ENCODE results near the gene ATP4A.

The ATP4A gene

GRCh38 chr19:35545855-35546381 is 17.5 kb downstream of the ATP4A start:
- H3K4me1 Mint-ChIP-seq (ENCODE audit: low read depth) = peaks cover 36% of the 10 kb centered on the region
- peaks cover 4% of the 10 kb centered on the region for H3K36me3 Mint-ChIP-seq
- H3K27me3 Mint-ChIP-seq = no peaks in the 10 kb centered on the region
- no peaks in the 10 kb centered on the region for H3K9me3 Mint-ChIP-seq (ENCODE audit: low read depth)
- H3K27ac Mint-ChIP-seq = peak overlapping the region; percentile 96
- peak overlapping the region; percentile 93 for H3K4me3 Mint-ChIP-seq

GRCh38 chr19:35545001-35545854 is 18.2 kb downstream of the ATP4A start, which contains the start of gene TMEM147:
Gene TMEM147 (plus strand): TSS chr19:35545626. CDS start chr19:35545740, 114 bp downstream.
- peak within 1 kb of the TSS; percentile 97 for H3K4me3 Mint-ChIP-seq
- no peaks in the 10 kb centered on the region for H3K27me3 Mint-ChIP-seq
- H3K4me1 Mint-ChIP-seq (ENCODE audit: low read depth) = peaks cover 36% of the 10 kb centered on the region
- peaks cover 4% of the 10 kb centered on the region for H3K36me3 Mint-ChIP-seq
- H3K9me3 Mint-ChIP-seq (ENCODE audit: low read depth) = no peaks in the 10 kb centered on the region
- H3K27ac Mint-ChIP-seq = peak within 1 kb of the TSS; percentile 96

DNA sequence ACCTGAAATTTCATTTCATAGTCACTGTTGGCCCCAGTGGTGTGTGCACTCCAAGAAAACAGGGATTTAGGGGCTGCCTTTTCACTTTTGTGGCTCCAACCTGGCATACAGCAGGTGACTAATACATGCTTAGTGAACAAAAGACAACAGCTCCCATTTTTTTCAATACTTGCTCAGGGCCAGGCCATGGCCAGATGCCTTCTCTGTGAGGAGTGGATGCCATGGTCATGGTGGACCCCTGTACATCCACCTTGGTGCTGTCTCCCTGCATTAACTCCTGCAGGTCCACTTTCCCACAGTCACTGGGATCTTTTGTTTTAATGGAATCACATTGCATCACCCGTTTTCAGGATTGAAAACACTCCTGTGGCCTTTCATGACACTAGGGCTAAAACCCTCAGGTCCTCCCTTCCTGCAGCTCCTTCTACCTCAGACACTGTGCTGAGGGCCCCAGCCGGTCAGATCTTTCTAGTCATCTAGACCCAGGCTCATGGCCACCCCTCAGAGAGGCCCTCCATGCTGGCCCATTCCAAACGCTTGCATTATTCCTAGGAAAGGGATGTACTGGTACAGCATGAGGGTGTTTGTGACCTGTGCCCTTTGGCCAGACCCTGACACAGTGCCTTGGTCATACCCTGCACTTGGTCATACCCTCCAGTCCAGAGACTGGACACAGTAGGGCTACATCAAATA is 19.2 kb downstream of the ATP4A start:
- peak overlapping the region; percentile 93 for H3K27ac Mint-ChIP-seq
- H3K36me3 Mint-ChIP-seq = peaks cover 3% of the 10 kb centered on the region
- H3K27me3 Mint-ChIP-seq = no peaks in the 10 kb centered on the region
- H3K4me3 Mint-ChIP-seq = peak overlapping the region; percentile 97
- H3K9me3 Mint-ChIP-seq (ENCODE audit: low read depth) = no peaks in the 10 kb centered on the region
- H3K4me1 Mint-ChIP-seq (ENCODE audit: low read depth) = peaks cover 34% of the 10 kb centered on the region

DNA sequence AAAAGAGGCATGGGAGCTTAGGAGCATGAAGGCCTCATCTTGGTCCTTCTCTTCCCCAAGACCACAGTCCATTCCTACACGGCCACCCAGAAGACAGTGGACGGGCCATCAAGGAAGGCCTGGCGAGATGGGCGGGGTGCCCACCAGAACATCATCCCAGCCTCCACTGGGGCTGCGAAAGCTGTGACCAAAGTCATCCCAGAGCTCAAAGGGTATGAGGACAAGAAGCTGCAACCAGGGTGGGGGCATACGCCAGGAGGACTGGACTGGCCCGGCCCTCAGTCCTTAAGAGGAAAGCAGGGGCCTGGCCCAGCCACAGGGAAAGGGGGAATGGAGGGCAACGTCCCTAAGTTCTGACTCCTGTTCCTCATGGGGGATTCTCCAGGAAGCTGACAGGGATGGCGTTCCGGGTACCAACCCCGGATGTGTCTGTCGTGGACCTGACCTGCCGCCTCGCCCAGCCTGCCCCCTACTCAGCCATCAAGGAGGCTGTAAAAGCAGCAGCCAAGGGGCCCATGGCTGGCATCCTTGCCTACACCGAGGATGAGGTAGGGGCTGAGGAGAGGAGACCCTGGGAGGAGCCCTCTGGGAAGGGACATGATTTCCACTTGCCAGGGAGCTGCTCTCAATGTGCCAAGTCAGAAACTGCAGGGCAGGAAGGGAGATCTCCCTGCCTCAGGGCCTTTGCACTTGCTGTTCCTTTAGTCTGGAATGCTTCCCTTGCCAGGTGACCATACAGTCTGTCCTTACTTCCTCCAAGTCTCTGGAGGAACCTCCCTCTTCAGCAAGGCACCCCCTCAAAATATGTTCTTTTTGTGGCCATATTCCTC is 20.0 kb downstream of the ATP4A start:
- no peak overlapping the region for H3K27ac Mint-ChIP-seq
- peaks cover 28% of the 10 kb centered on the region for H3K4me1 Mint-ChIP-seq (ENCODE audit: low read depth)
- no peaks in the 10 kb centered on the region for H3K36me3 Mint-ChIP-seq
- H3K27me3 Mint-ChIP-seq = no peaks in the 10 kb centered on the region
- no peaks in the 10 kb centered on the region for H3K9me3 Mint-ChIP-seq (ENCODE audit: low read depth)
- peak overlapping the region; percentile 97 for H3K4me3 Mint-ChIP-seq

- Mint-ChIP-seq H3K9me3 (ENCODE audit: low read depth) (no peaks in the 10 kb centered on the region), H3K27ac (no peak overlapping the region), H3K4me3 (no peak overlapping the region), H3K27me3 (no peaks in the 10 kb centered on the region), H3K4me1 (ENCODE audit: low read depth) (peaks cover 20% of the 10 kb centered on the region), H3K36me3 (no peaks in the 10 kb centered on the region)
These were observed 21.2 kb downstream of the ATP4A start for GRCh38 chr19:35542209-35542608.

DNA sequence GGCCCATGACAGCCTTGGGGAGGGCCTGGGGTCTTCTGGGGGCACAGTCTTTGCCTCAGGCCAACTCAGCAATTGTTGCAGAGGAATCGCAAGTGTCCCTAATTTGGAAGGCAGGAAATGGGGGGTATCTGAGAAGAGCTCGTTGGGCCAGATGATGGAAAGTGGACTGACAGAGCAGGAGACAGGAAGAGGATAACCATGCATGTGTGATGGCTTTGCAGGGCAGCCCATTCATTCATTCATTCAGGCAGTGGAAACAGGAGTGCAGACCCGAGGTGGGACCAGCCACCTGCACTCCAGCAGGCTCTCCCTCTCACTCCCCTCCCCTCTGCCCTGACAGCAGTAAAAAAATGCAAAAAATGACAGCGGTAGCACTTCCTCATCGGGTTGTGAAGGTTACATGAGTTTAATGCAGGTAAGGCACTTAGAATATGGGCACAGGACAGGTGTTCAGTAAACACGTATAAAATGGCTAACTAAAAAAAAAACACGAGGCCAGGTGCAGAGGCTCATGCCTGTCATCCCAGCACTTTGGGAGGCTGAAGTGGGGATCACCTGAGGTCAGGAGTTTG is 23.0 kb downstream of the ATP4A start:
- Mint-ChIP-seq H3K9me3 (ENCODE audit: low read depth) (no peaks in the 10 kb centered on the region), H3K27me3 (no peaks in the 10 kb centered on the region), H3K27ac (no peak overlapping the region), H3K36me3 (no peaks in the 10 kb centered on the region), H3K4me1 (ENCODE audit: low read depth) (peaks cover 8% of the 10 kb centered on the region), H3K4me3 (no peak overlapping the region)

DNA sequence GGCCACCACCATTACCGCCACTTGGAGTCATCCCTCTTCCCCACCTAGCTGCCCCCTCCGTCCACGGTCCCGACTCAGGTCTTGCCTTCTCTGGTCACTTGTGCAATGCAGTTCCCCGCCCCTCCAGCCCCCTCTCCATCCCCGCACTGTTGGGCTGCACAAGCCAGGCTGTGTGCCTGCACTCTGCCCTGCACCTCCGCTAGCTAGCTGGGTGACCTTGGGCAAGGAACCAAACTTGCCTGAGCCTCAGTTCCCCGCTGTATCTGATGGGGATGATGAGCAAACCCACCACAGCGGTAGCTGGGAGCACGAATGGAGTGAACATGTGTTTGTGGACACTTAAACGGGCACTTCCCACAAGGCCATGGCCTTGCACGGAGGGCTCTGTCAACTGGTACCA is 23.6 kb downstream of the ATP4A start:
- Mint-ChIP-seq H3K4me3 (no peak overlapping the region), H3K36me3 (no peaks in the 10 kb centered on the region), H3K27ac (no peak overlapping the region), H3K27me3 (no peaks in the 10 kb centered on the region), H3K9me3 (ENCODE audit: low read depth) (no peaks in the 10 kb centered on the region), H3K4me1 (ENCODE audit: low read depth) (peaks cover 9% of the 10 kb centered on the region)

GRCh38 chr19:35539314-35539713 is 24.1 kb downstream of the ATP4A start:
- Mint-ChIP-seq H3K4me1 (ENCODE audit: low read depth) (peaks cover 5% of the 10 kb centered on the region), H3K27ac (no peak overlapping the region), H3K9me3 (ENCODE audit: low read depth) (no peaks in the 10 kb centered on the region), H3K27me3 (no peaks in the 10 kb centered on the region), H3K36me3 (no peaks in the 10 kb centered on the region), H3K4me3 (no peak overlapping the region)

- H3K27me3 Mint-ChIP-seq = no peaks in the 10 kb centered on the region
- H3K4me1 Mint-ChIP-seq (ENCODE audit: low read depth) = peaks cover 15% of the 10 kb centered on the region
- peak overlapping the region; percentile 46 for H3K4me3 Mint-ChIP-seq
- H3K9me3 Mint-ChIP-seq (ENCODE audit: low read depth) = no peaks in the 10 kb centered on the region
- H3K36me3 Mint-ChIP-seq = no peaks in the 10 kb centered on the region
- no peak overlapping the region for H3K27ac Mint-ChIP-seq
These were observed 28.5 kb downstream of the ATP4A start for GRCh38 chr19:35534803-35535480.

DNA sequence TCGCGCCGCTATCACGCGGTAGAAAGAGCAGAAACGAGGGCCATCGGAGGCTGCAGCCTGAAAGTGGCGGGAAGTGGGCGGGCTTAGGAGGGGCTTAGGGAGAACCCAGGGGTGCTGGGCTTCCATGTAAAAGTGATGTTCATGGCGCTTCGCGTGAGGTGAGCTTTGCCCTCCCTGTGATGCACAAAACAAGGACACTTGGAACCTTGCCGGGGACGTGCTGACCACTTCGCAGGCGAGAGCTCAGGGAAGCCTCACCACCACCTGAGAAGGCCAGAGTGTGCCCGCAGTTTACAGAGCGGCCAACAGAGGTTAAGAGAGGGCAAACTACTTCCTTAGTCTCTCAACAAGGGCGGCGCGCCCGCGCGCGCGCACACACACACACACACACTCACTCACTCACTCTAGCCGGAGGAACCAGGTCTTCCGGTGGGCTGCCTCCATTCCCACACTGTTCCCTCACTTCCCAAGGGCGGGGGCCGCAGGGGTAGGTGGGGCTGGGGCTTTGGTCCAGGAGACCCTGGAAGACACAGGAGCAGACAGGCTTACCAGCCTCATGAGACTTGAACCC is 29.6 kb downstream of the ATP4A start:
- Mint-ChIP-seq H3K27me3 (peaks cover 1% of the 10 kb centered on the region), H3K9me3 (ENCODE audit: low read depth) (no peaks in the 10 kb centered on the region), H3K27ac (peak overlapping the region; percentile 22), H3K36me3 (no peaks in the 10 kb centered on the region), H3K4me3 (peak overlapping the region; percentile 86), H3K4me1 (ENCODE audit: low read depth) (peaks cover 15% of the 10 kb centered on the region)

DNA sequence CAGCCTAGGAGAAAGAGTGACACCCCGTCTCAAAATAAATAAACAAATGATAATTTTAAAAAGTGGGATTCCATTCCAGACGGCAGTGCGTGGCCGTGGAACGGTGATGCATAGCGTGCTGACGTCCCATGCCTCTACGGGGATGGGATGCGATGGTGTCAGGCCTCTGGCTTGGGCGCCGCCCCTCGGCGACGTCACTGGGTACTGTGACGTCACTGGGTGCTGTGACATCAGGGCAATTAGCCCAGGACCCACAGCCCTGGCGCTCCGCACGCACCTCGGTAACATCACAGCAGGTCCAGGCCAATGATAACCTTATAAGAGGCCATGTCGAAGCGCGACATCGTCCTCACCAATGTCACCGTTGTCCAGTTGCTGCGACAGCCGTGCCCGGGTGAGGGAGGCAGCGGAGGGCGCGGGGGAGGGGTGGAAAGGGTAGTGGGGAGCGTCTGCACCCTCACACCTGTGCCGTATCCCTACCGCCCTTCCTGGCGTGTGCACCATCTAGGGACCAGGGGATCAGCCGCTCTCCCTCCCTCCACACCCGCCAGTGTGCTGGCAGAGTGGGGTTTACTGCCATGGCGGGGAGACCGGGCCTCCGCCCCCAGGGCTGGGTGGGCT is 30.1 kb downstream of the ATP4A start, which contains the start of gene GAPDHS:
TSS of gene GAPDHS (plus strand) at position 256 of the 621 bp plus-strand sequence. CDS start at position 328, 72 bp downstream.
- Mint-ChIP-seq H3K27me3 (peaks cover 4% of the 10 kb centered on the region), H3K9me3 (ENCODE audit: low read depth) (no peaks in the 10 kb centered on the region), H3K36me3 (no peaks in the 10 kb centered on the region), H3K4me3 (peak within 1 kb of the TSS; percentile 86), H3K27ac (peak within 1 kb of the TSS; percentile 22), H3K4me1 (ENCODE audit: low read depth) (peaks cover 15% of the 10 kb centered on the region)

- peaks cover 15% of the 10 kb centered on the region for H3K4me1 Mint-ChIP-seq (ENCODE audit: low read depth)
- no peaks in the 10 kb centered on the region for H3K36me3 Mint-ChIP-seq
- no peaks in the 10 kb centered on the region for H3K9me3 Mint-ChIP-seq (ENCODE audit: low read depth)
- no peak overlapping the region for H3K27ac Mint-ChIP-seq
- H3K4me3 Mint-ChIP-seq = no peak overlapping the region
- peaks cover 7% of the 10 kb centered on the region for H3K27me3 Mint-ChIP-seq
These were observed 32.2 kb downstream of the ATP4A start for GRCh38 chr19:35531291-35531690.
